Caco-2 (cell line): ENCODE data around the gene LATS1. TPM values are rescaled to one million over a fixed set of nuclear protein-coding genes. Genes with fewer than 3 reads are reported as not detected.
A peak's percentile ranks its signal among the peaks of the same experiment; 100 is the strongest.

Experiments used
- BruUV-seq: library from RNA; stranded (reverse); fragments of 400-500 nt; replicated peaks from 2 replicates; lab custom pipeline; 2021; lab: Mats Ljungman, UMichigan
- CTCF ChIA-PET: fragments of 300-600 bp; sonication (Branson Sonifier 250); formaldehyde crosslinking; loops from one replicate; lab custom pipeline; 2022; ENCODE audit warnings: antibody characterized with exemption; lab: Charles Lee
- POLR2A ChIA-PET: fragments of 300-600 bp; sonication (Branson Sonifier 250); formaldehyde crosslinking; loops from one replicate; lab custom pipeline; 2022; ENCODE audit warnings: antibody characterized with exemption; lab: Charles Lee
- DNase-seq, 2 experiments: peaks; one replicate each; pipeline versions ENCODE4 v3.0.0 to v3.0.0-alpha.2; 2020 to 2022
- H3K27me3 ChIP-seq: replicated peaks from 2 replicates; pipeline ENCODE4 v1.6.0; 2011; ENCODE audit warnings: low read length; ENCODE audit not compliant: control insufficient read depth, insufficient read depth
- H3K36me3 ChIP-seq: 2 replicates; pipeline ENCODE4 v1.5.1; 2011; ENCODE audit warnings: low read length; ENCODE audit not compliant: control insufficient read depth, insufficient read depth
- H3K4me1 ChIP-seq: fragments of 250-450 bp; sonication (Bioruptor Pico); 2 replicates; pipeline ENCODE4 v1.5.1; 2020; ENCODE audit warnings: mild to moderate bottlenecking
- H3K4me3 ChIP-seq: 2 replicates; pipeline ENCODE4 v1.5.1; 2011; ENCODE audit warnings: low read depth, mild to moderate bottlenecking, control low read depth, low read length
- H3K9me3 ChIP-seq: fragments of 250-450 bp; sonication (Bioruptor Pico); 2 replicates; pipeline ENCODE4 v1.5.1; 2020; ENCODE audit warnings: mild to moderate bottlenecking, moderate library complexity
- H3K27ac Mint-ChIP-seq: one replicate; pipeline ENCODE4 v1.8.0; 2022; ENCODE audit warnings: mixed read lengths; ENCODE audit not compliant: unreplicated experiment
- H3K27me3 Mint-ChIP-seq: one replicate; pipeline ENCODE4 v1.8.0; 2022; ENCODE audit warnings: mixed read lengths; ENCODE audit not compliant: insufficient read depth, unreplicated experiment
- H3K36me3 Mint-ChIP-seq: one replicate; pipeline ENCODE4 v1.8.0; 2022; ENCODE audit warnings: mild to moderate bottlenecking, mixed read lengths; ENCODE audit not compliant: insufficient read depth, unreplicated experiment
- H3K4me1 Mint-ChIP-seq: one replicate; pipeline ENCODE4 v1.8.0; 2022; ENCODE audit warnings: low read depth, mixed read lengths; ENCODE audit not compliant: unreplicated experiment
- H3K4me3 Mint-ChIP-seq: one replicate; pipeline ENCODE4 v1.8.0; 2022; ENCODE audit warnings: mild to moderate bottlenecking, moderate library complexity, mixed read lengths; ENCODE audit not compliant: unreplicated experiment
- H3K9me3 Mint-ChIP-seq: one replicate; pipeline ENCODE4 v1.8.0; 2022; ENCODE audit warnings: mixed read lengths; ENCODE audit not compliant: unreplicated experiment
- intact Hi-C: fragments of 100-400 bp; cut with micrococcal nuclease; formaldehyde crosslinking; loops from one replicate; pipeline ENCODE4 v1.10.0; 2022; ENCODE audit not compliant: unreplicated experiment
- total RNA-seq: library from RNA; stranded (reverse); gene quantifications from 2 replicates; pipeline ENCODE4 v1.2.3, GENCODE V29; 2022
- TF ChIP-seq, protein P1 (sequence below), 2 experiments: fragments of 200-600 bp in 1 of 2; IDR thresholded peaks; 1 replicate in 1 of 2; 2 replicates in 1 of 2; pipeline versions ENCODE4 v1.5.1 to v1.8.0; 2011 to 2022; ENCODE audit warnings: antibody characterized with exemption in 1 of 2, control low read depth in 1 of 2, inconsistent platforms in 1 of 2, low read depth in 1 of 2, low read length in 1 of 2, mild to moderate bottlenecking in 1 of 2, moderate library complexity in 1 of 2; ENCODE audit not compliant: insufficient read depth in 1 of 2, severe bottlenecking in 1 of 2, unreplicated experiment in 1 of 2

LATS1 gene
- total RNA-seq, 1 experiment from 2014 or later, result 28.7 TPM

DNA sequence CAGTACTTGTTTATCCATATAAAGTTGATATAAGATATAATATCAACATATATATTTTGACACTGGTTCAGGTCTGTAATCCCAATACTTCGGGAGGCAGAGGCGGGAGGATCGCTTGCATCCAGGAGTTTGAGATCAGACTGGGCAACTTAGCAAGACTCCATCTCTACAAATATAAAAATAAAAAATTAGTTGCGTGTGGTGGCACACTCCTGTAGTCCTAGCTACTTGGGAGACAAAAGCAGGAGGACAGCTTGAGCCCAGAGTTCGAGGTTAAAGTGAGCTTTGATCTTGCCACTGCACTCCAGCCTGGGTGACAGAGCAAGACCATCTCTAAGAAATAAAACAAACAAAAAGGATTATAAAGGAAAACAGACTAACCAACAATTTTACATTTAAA, 60.5 kb downstream of the LATS1 start:
- POLR2A ChIA-PET, result no interaction called here
- intact Hi-C loops, result no loop called here
- no peaks in the 10 kb centered on the region for H3K27me3 ChIP-seq
- Mint-ChIP-seq H3K9me3 (no peaks in the 10 kb centered on the region), H3K27me3 (no peaks in the 10 kb centered on the region), H3K4me1 (no peaks in the 10 kb centered on the region), H3K4me3 (no peak overlapping the region), H3K27ac (no peak overlapping the region), H3K36me3 (peaks cover 23% of the 10 kb centered on the region)
- no TSS peak for BruUV-seq
- no peaks in the 10 kb centered on the region for H3K36me3 ChIP-seq
- H3K4me3 ChIP-seq, result no peak overlapping the region
- TF ChIP-seq, protein P1, sequence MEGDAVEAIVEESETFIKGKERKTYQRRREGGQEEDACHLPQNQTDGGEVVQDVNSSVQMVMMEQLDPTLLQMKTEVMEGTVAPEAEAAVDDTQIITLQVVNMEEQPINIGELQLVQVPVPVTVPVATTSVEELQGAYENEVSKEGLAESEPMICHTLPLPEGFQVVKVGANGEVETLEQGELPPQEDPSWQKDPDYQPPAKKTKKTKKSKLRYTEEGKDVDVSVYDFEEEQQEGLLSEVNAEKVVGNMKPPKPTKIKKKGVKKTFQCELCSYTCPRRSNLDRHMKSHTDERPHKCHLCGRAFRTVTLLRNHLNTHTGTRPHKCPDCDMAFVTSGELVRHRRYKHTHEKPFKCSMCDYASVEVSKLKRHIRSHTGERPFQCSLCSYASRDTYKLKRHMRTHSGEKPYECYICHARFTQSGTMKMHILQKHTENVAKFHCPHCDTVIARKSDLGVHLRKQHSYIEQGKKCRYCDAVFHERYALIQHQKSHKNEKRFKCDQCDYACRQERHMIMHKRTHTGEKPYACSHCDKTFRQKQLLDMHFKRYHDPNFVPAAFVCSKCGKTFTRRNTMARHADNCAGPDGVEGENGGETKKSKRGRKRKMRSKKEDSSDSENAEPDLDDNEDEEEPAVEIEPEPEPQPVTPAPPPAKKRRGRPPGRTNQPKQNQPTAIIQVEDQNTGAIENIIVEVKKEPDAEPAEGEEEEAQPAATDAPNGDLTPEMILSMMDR (IDR thresholded peaks at IDR 0.05; ENCODE audit: insufficient read depth in 1 of 2, low read depth in 1 of 2, low read length in 1 of 2, severe bottlenecking in 1 of 2, unreplicated experiment in 1 of 2), result no peak
- CTCF ChIA-PET, result no interaction called here
- no peaks in the 10 kb centered on the region for H3K4me1 ChIP-seq
- no peaks in the 10 kb centered on the region for H3K9me3 ChIP-seq
- no peak for DNase-seq

DNA sequence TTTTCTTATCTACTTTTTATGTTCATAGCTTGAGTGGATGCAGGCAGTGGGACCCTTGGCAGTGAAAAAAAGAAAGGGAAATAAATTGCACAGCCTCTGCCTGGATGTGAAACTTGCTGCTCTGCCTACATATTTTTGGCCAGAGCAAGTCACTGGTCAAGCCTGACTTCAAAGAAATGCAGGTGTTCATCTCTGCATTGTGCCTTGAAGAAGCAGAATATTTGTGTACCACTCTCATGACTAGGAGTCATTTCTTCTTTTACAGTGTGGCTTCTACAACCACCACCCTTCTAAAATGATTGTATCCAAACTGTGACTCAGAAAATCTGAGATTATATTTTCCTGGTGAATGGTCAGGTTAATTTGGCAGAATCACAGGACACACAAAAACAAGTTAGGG, 66.8 kb downstream of the LATS1 start:
- H3K36me3 Mint-ChIP-seq, result peaks cover 15% of the 10 kb centered on the region
- ChIA-PET CTCF (interaction anchor here (0.6 to 0.7 kb wide), 2 partner anchors 27 to 143 kb away, joined by 3 to 4 read pairs; no protein-coding TSS in a partner anchor), POLR2A (no interaction called here)
- intact Hi-C loops, result no loop called here
- no peaks in the 10 kb centered on the region for H3K4me1 Mint-ChIP-seq
- TF ChIP-seq, protein P1 (IDR thresholded peaks at IDR 0.05; ENCODE audit: insufficient read depth in 1 of 2, low read depth in 1 of 2, low read length in 1 of 2, severe bottlenecking in 1 of 2, unreplicated experiment in 1 of 2), result no peak
- Histone ChIP-seq H3K4me1 (0 out of 2 replicates have a peak, but pooled peaks cover 7% of the 10 kb centered on the region), H3K4me3 (no peak overlapping the region), H3K27me3 (no peaks in the 10 kb centered on the region), H3K9me3 (no peaks in the 10 kb centered on the region), H3K36me3 (no peaks in the 10 kb centered on the region)
- H3K9me3 Mint-ChIP-seq, result no peaks in the 10 kb centered on the region
- BruUV-seq, result no TSS peak
- no peaks in the 10 kb centered on the region for H3K27me3 Mint-ChIP-seq
- DNase-seq, result no peak
- no peak overlapping the region for H3K27ac Mint-ChIP-seq
- no peak overlapping the region for H3K4me3 Mint-ChIP-seq

DNA sequence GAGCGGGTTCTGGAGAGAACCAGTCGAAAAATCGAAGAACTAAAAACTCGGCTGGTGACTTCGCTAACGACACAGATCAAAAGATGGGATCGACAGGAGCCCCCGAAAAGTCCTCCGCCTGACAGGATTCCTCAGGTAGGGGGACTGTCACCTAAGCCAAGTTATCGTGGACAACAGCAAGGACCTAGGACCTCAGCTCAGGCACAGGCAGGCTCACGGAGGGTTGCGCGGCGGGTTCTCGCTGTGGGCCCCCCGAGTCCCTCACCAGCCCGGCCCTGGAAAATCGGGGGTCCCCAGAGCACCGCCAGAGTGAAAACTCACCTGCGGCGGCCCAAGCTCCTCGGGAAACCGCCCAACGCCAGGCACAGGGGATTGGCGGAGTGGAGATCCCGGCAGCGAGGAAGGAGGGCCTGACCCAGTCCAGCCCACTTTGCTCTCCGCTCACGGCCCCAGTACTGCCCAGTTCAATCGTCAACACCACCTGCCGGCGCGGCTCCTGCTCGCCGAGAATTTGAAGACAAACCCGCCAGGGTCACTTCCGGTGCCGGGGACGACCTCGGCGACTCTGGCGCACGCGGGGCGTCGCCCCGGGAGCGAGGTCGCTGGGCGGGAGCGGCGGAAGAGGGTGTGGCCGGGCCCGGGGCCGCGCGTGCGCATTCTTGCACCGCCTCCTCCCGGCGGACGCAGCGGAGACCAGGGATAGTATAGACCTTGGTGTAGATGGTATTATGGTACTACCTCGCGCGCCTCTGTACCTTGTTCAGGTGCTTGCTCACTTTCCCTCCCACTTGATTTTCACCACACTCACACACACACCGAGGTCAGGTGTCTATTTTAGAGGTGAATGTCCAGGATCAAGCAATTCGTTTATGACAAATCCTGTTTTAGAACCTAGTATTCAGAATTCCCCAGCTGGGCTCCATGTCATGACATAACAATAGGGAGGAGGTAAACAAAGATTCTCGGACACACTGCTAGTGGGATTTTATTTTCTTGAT, 69.5 kb downstream of the LATS1 start, which contains the start of gene KATNA1:
TSS of gene KATNA1 (minus strand) at position 567 of the 998 bp plus-strand sequence. CDS start 10,167 bp downstream, outside the sequence.
- Mint-ChIP-seq H3K9me3 (no peaks in the 10 kb centered on the region), H3K36me3 (peaks cover 10% of the 10 kb centered on the region), H3K4me3 (peak within 1 kb of the TSS; percentile 84), H3K27me3 (no peaks in the 10 kb centered on the region), H3K4me1 (no peaks in the 10 kb centered on the region), H3K27ac (peak within 1 kb of the TSS; percentile 73)
- ChIA-PET POLR2A (interaction anchor here (1.6 kb wide), 1 partner anchor 83 kb away, joined by 4 read pairs; the partner anchor contains the start of gene GINM1), CTCF (interaction anchor here (0.7 to 1.9 kb wide), 2 partner anchors 83 to 716 kb away, joined by 3 to 13 read pairs; partner anchors contain the start of gene GINM1)
- Histone ChIP-seq H3K4me1 (0 out of 2 replicates have a peak, but pooled peaks cover 10% of the 10 kb centered on the region), H3K4me3 (peak within 1 kb of the TSS; percentile 68), H3K9me3 (no peaks in the 10 kb centered on the region), H3K27me3 (no peaks in the 10 kb centered on the region), H3K36me3 (no peaks in the 10 kb centered on the region)
- DNase-seq, result peak; percentile 95 to 96
- TF ChIP-seq, protein P1 (IDR thresholded peaks at IDR 0.05; ENCODE audit: insufficient read depth in 1 of 2, low read depth in 1 of 2, low read length in 1 of 2, severe bottlenecking in 1 of 2, unreplicated experiment in 1 of 2), result no peak
- BruUV-seq, result TSS peak; percentile 53
- intact Hi-C loops, result loop anchor here (1.0 kb wide), 3 partner anchors 83 to 357 kb away; partner anchors contain the start of gene PPIL4
